Memory B cell (primary cell): ENCODE measurements around the gene KCNK6.

Experiments
- ATAC-seq: fragments of 150-1000 bp; cut with Tn5 transposase; 2 replicates; pipeline ENCODE4 v1.10.0; 2021; ENCODE audit warnings: low read depth, mild to moderate bottlenecking, moderate library complexity
- DNase-seq, 2 donors: peaks; one replicate each; pipeline ENCODE4 v3.0.0; 2022; ENCODE audit warnings: low spot score in 2 of 2
- H3K27ac Mint-ChIP-seq: one replicate; pipeline ENCODE4 v1.8.0; 2022; ENCODE audit warnings: mild to moderate bottlenecking, moderate library complexity, mixed read lengths
- H3K27me3 Mint-ChIP-seq: one replicate; pipeline ENCODE4 v1.8.0; 2022; ENCODE audit warnings: mixed read lengths
- H3K36me3 Mint-ChIP-seq: one replicate; pipeline ENCODE4 v1.8.0; 2022; ENCODE audit warnings: mild to moderate bottlenecking, mixed read lengths
- H3K4me1 Mint-ChIP-seq: one replicate; pipeline ENCODE4 v1.8.0; 2022; ENCODE audit warnings: mixed read lengths
- H3K4me3 Mint-ChIP-seq: one replicate; pipeline ENCODE4 v1.8.0; 2022; ENCODE audit warnings: mild to moderate bottlenecking, moderate library complexity, mixed read lengths
- H3K9me3 Mint-ChIP-seq: one replicate; pipeline ENCODE4 v1.8.0; 2022; ENCODE audit warnings: mixed read lengths

Gene KCNK6

GRCh38 chr19:38287604-38288003 is 32.0 kb upstream of the KCNK6 start:
- no peaks in the 10 kb centered on the region for H3K9me3 Mint-ChIP-seq
- no peak overlapping the region for H3K27ac Mint-ChIP-seq
- peaks cover 17% of the 10 kb centered on the region for H3K36me3 Mint-ChIP-seq
- no peaks in the 10 kb centered on the region for H3K27me3 Mint-ChIP-seq
- DNase-seq (no peak), ATAC-seq (no peak)
- no peak overlapping the region for H3K4me3 Mint-ChIP-seq
- peaks cover 3% of the 10 kb centered on the region for H3K4me1 Mint-ChIP-seq

GRCh38 chr19:38288123-38288855 is 31.4 kb upstream of the KCNK6 start:
- Mint-ChIP-seq H3K4me1 (peaks cover 3% of the 10 kb centered on the region), H3K27ac (no peak overlapping the region), H3K9me3 (no peaks in the 10 kb centered on the region), H3K36me3 (peaks cover 17% of the 10 kb centered on the region), H3K27me3 (no peaks in the 10 kb centered on the region), H3K4me3 (no peak overlapping the region)
- no peak for DNase-seq
- ATAC-seq = no peak

GRCh38 chr19:38289955-38290354 is 29.7 kb upstream of the KCNK6 start:
- no peak for ATAC-seq
- Mint-ChIP-seq H3K36me3 (peaks cover 17% of the 10 kb centered on the region), H3K27ac (no peak overlapping the region), H3K4me1 (no peaks in the 10 kb centered on the region), H3K9me3 (no peaks in the 10 kb centered on the region), H3K4me3 (no peak overlapping the region), H3K27me3 (no peaks in the 10 kb centered on the region)
- DNase-seq = no peak

- no peak for ATAC-seq
- no peak for DNase-seq
- H3K27me3 Mint-ChIP-seq = no peaks in the 10 kb centered on the region
- H3K4me1 Mint-ChIP-seq = no peaks in the 10 kb centered on the region
- no peaks in the 10 kb centered on the region for H3K9me3 Mint-ChIP-seq
- H3K27ac Mint-ChIP-seq = no peak overlapping the region
- no peak overlapping the region for H3K4me3 Mint-ChIP-seq
- H3K36me3 Mint-ChIP-seq = peaks cover 17% of the 10 kb centered on the region
Measured at GRCh38 chr19:38290631-38291147, 29.0 kb upstream of the KCNK6 start.

- no peak for ATAC-seq
- peaks cover 10% of the 10 kb centered on the region for H3K36me3 Mint-ChIP-seq
- H3K27ac Mint-ChIP-seq = no peak overlapping the region
- no peaks in the 10 kb centered on the region for H3K9me3 Mint-ChIP-seq
- H3K27me3 Mint-ChIP-seq = no peaks in the 10 kb centered on the region
- H3K4me3 Mint-ChIP-seq = no peak overlapping the region
- no peak for DNase-seq
- H3K4me1 Mint-ChIP-seq = no peaks in the 10 kb centered on the region
Measured at GRCh38 chr19:38291855-38292254, 27.8 kb upstream of the KCNK6 start.

GRCh38 chr19:38293281-38293680 is 26.4 kb upstream of the KCNK6 start:
- no peak for ATAC-seq
- H3K4me3 Mint-ChIP-seq = no peak overlapping the region
- peaks cover 7% of the 10 kb centered on the region for H3K36me3 Mint-ChIP-seq

GRCh38 chr19:38294090-38294489 is 25.6 kb upstream of the KCNK6 start:
- H3K9me3 Mint-ChIP-seq = no peaks in the 10 kb centered on the region
- H3K4me1 Mint-ChIP-seq = no peaks in the 10 kb centered on the region
- DNase-seq = no peak
- H3K4me3 Mint-ChIP-seq = no peak overlapping the region
- no peaks in the 10 kb centered on the region for H3K27me3 Mint-ChIP-seq
- ATAC-seq = no peak
- H3K27ac Mint-ChIP-seq = no peak overlapping the region
- H3K36me3 Mint-ChIP-seq = peaks cover 7% of the 10 kb centered on the region

More at GRCh38 chr19:38293281-38293680, 26.4 kb upstream of the KCNK6 start:
- H3K9me3 Mint-ChIP-seq = no peaks in the 10 kb centered on the region
- DNase-seq = no peak
- no peak overlapping the region for H3K27ac Mint-ChIP-seq
- H3K4me1 Mint-ChIP-seq = no peaks in the 10 kb centered on the region
- no peaks in the 10 kb centered on the region for H3K27me3 Mint-ChIP-seq

- Mint-ChIP-seq H3K9me3 (no peaks in the 10 kb centered on the region), H3K36me3 (no peaks in the 10 kb centered on the region), H3K27ac (no peak overlapping the region), H3K27me3 (no peaks in the 10 kb centered on the region), H3K4me1 (peaks cover 3% of the 10 kb centered on the region), H3K4me3 (no peak overlapping the region)
- ATAC-seq (no peak), DNase-seq (no peak)
Measured at GRCh38 chr19:38298821-38299680, 20.6 kb upstream of the KCNK6 start.

GRCh38 chr19:38303517-38304351 is 15.9 kb upstream of the KCNK6 start, which contains the start of gene C19orf33:
Gene C19orf33 (plus strand): TSS chr19:38304251. CDS start chr19:38304262, 11 bp downstream.
- DNase-seq (no peak), ATAC-seq (no peak)
- Mint-ChIP-seq H3K27me3 (no peaks in the 10 kb centered on the region), H3K36me3 (peaks cover 19% of the 10 kb centered on the region), H3K9me3 (no peaks in the 10 kb centered on the region), H3K27ac (no peak within 1 kb of the TSS), H3K4me1 (peaks cover 3% of the 10 kb centered on the region), H3K4me3 (no peak within 1 kb of the TSS)

- Mint-ChIP-seq H3K4me1 (peaks cover 3% of the 10 kb centered on the region), H3K4me3 (no peak overlapping the region), H3K9me3 (no peaks in the 10 kb centered on the region), H3K36me3 (peaks cover 19% of the 10 kb centered on the region), H3K27ac (no peak overlapping the region), H3K27me3 (no peaks in the 10 kb centered on the region)
- ATAC-seq = no peak
- no peak for DNase-seq
Measured at GRCh38 chr19:38304352-38304865, 15.2 kb upstream of the KCNK6 start.

- Mint-ChIP-seq H3K27me3 (no peaks in the 10 kb centered on the region), H3K9me3 (no peaks in the 10 kb centered on the region), H3K4me3 (no peak overlapping the region), H3K4me1 (peaks cover 7% of the 10 kb centered on the region), H3K27ac (no peak overlapping the region), H3K36me3 (peaks cover 23% of the 10 kb centered on the region)
- DNase-seq (no peak), ATAC-seq (no peak)
Measured at GRCh38 chr19:38304866-38305429, 14.7 kb upstream of the KCNK6 start.

GRCh38 chr19:38306236-38306635 is 13.4 kb upstream of the KCNK6 start:
- Mint-ChIP-seq H3K4me3 (no peak overlapping the region), H3K27ac (no peak overlapping the region), H3K4me1 (peaks cover 8% of the 10 kb centered on the region), H3K27me3 (no peaks in the 10 kb centered on the region), H3K36me3 (peaks cover 29% of the 10 kb centered on the region), H3K9me3 (peaks cover 2% of the 10 kb centered on the region)
- no peak for ATAC-seq
- DNase-seq = no peak

- DNase-seq (no peak), ATAC-seq (no peak)
- no peaks in the 10 kb centered on the region for H3K27me3 Mint-ChIP-seq
- no peak overlapping the region for H3K27ac Mint-ChIP-seq
- H3K4me3 Mint-ChIP-seq = no peak overlapping the region
- H3K36me3 Mint-ChIP-seq = peaks cover 29% of the 10 kb centered on the region
- H3K9me3 Mint-ChIP-seq = peaks cover 2% of the 10 kb centered on the region
- H3K4me1 Mint-ChIP-seq = peaks cover 8% of the 10 kb centered on the region
Measured at GRCh38 chr19:38307076-38307475, 12.6 kb upstream of the KCNK6 start.
